Urinary bladder (tissue), 4 donors: Measurements from ENCODE around the gene LPP. TPM values are rescaled to one million over a fixed set of nuclear protein-coding genes. Genes with fewer than 3 reads are reported as not detected.

Source experiments
- DNase-seq: peaks from one replicate; pipeline ENCODE4 v3.0.0-alpha.2; 2015; ENCODE audit errors: extremely low spot score
- H3K27ac ChIP-seq: one replicate; pipeline ENCODE4 v1.5.1; 2013; ENCODE audit warnings: low read depth, mild to moderate bottlenecking, moderate library complexity
- H3K36me3 ChIP-seq: one replicate; pipeline ENCODE4 v1.6.1; 2013; ENCODE audit warnings: mild to moderate bottlenecking, moderate library complexity; ENCODE audit not compliant: insufficient read depth
- H3K4me1 ChIP-seq: one replicate; pipeline ENCODE4 v1.6.1; 2013; ENCODE audit warnings: mild to moderate bottlenecking, moderate library complexity; ENCODE audit not compliant: insufficient read depth
- H3K4me3 ChIP-seq: one replicate; pipeline ENCODE4 v1.5.1; 2013; ENCODE audit warnings: low read depth, low read length
- WGBS: extraction: QIAGEN DNeasy Blood & Tissue Kit; methylation state at CpG from one replicate; pipeline ENCODE4 v1.1.7; 2013; 5-methylcytosine and 5-hydroxymethylcytosine counted together
- polyA plus RNA-seq: library from polyadenylated mRNA; stranded (reverse); fragments of 200-250 nt; gene quantifications from one replicate; pipeline ENCODE4 v1.2.3, GENCODE V29; 2013
- total RNA-seq: library from RNA; depleted of rRNA; stranded (reverse); fragments of >200 nt; gene quantifications from one replicate; pipeline ENCODE4 v1.2.3, GENCODE V29; 2014
- donor health status: healthy with polysubstance abuse.
- donor health status: healthy.

The LPP gene
- total and polyA plus RNA-seq, 2 donors = 133 to 705 TPM

- Histone ChIP-seq H3K36me3 (no peaks in the 10 kb centered on the region), H3K27ac (no peak overlapping the region), H3K4me1 (peaks cover 5% of the 10 kb centered on the region), H3K4me3 (no peak overlapping the region)
- DNase-seq = no peak
- 67% methylated on average over 2 of the region's 2 CpGs for WGBS
Measured at GRCh38 chr3:188299708-188300107, 145.8 kb downstream of the LPP start.

- DNase-seq = no peak
- 77% methylated on average over 1 of the region's 1 CpG for WGBS
- Histone ChIP-seq H3K4me3 (no peak overlapping the region), H3K27ac (no peak overlapping the region), H3K4me1 (peaks cover 2% of the 10 kb centered on the region), H3K36me3 (no peaks in the 10 kb centered on the region)
Measured at GRCh38 chr3:188301147-188301546, 147.2 kb downstream of the LPP start.

GRCh38 chr3:188303286-188303799, 149.4 kb downstream of the LPP start:
- H3K4me1 ChIP-seq = peaks cover 2% of the 10 kb centered on the region
- WGBS = 96% methylated on average over 2 of the region's 2 CpGs
- no peak overlapping the region for H3K4me3 ChIP-seq
- H3K27ac ChIP-seq = no peak overlapping the region
- DNase-seq = no peak
- peaks cover 1% of the 10 kb centered on the region for H3K36me3 ChIP-seq

GRCh38 chr3:188303823-188304222, 149.9 kb downstream of the LPP start:
- Histone ChIP-seq H3K4me1 (peaks cover 2% of the 10 kb centered on the region), H3K27ac (no peak overlapping the region), H3K36me3 (peaks cover 1% of the 10 kb centered on the region), H3K4me3 (no peak overlapping the region)
- 86% methylated on average over 3 of the region's 3 CpGs for WGBS
- no peak for DNase-seq

- WGBS = 23% methylated on average over 1 of the region's 1 CpG
- Histone ChIP-seq H3K27ac (no peak overlapping the region), H3K4me1 (no peaks in the 10 kb centered on the region)
Measured at GRCh38 chr3:188304501-188304900, 150.5 kb downstream of the LPP start.

GRCh38 chr3:188305220-188305619, 151.3 kb downstream of the LPP start:
- DNase-seq = no peak
- WGBS = 86% methylated on average over 2 of the region's 2 CpGs
- Histone ChIP-seq H3K27ac (no peak overlapping the region), H3K4me1 (no peaks in the 10 kb centered on the region), H3K4me3 (no peak overlapping the region), H3K36me3 (peaks cover 1% of the 10 kb centered on the region)

More at GRCh38 chr3:188304501-188304900, 150.5 kb downstream of the LPP start:
- no peak for DNase-seq
- Histone ChIP-seq H3K4me3 (no peak overlapping the region), H3K36me3 (peaks cover 1% of the 10 kb centered on the region)

- no peaks in the 10 kb centered on the region for H3K4me1 ChIP-seq
- H3K36me3 ChIP-seq = peaks cover 1% of the 10 kb centered on the region
- no peak overlapping the region for H3K27ac ChIP-seq
- no peak overlapping the region for H3K4me3 ChIP-seq
- 35% methylated on average over 8 of the region's 8 CpGs for WGBS
- DNase-seq = no peak
Measured at GRCh38 chr3:188306435-188307005, 152.6 kb downstream of the LPP start.

GRCh38 chr3:188309437-188310269, 155.7 kb downstream of the LPP start:
- Histone ChIP-seq H3K4me1 (no peaks in the 10 kb centered on the region), H3K27ac (no peak overlapping the region), H3K4me3 (no peak overlapping the region), H3K36me3 (peaks cover 1% of the 10 kb centered on the region)
- 74% methylated on average over 6 of the region's 6 CpGs for WGBS
- no peak for DNase-seq

- no peaks in the 10 kb centered on the region for H3K4me1 ChIP-seq
- no peak for DNase-seq
- no peak overlapping the region for H3K27ac ChIP-seq
- WGBS = 93% methylated on average over 2 of the region's 2 CpGs
- H3K4me3 ChIP-seq = no peak overlapping the region
- peaks cover 1% of the 10 kb centered on the region for H3K36me3 ChIP-seq
Measured at GRCh38 chr3:188310270-188310710, 156.3 kb downstream of the LPP start.

- H3K27ac ChIP-seq = no peak overlapping the region
- 55% methylated on average over 2 of the region's 2 CpGs for WGBS
- H3K36me3 ChIP-seq = no peaks in the 10 kb centered on the region
- DNase-seq = no peak
- no peak overlapping the region for H3K4me3 ChIP-seq
- H3K4me1 ChIP-seq = no peaks in the 10 kb centered on the region
Measured at GRCh38 chr3:188315553-188315952, 161.6 kb downstream of the LPP start.

- 83% methylated on average over 6 of the region's 6 CpGs for WGBS
- H3K4me3 ChIP-seq = no peak overlapping the region
- H3K4me1 ChIP-seq = no peaks in the 10 kb centered on the region
- H3K27ac ChIP-seq = no peak overlapping the region
- H3K36me3 ChIP-seq = no peaks in the 10 kb centered on the region
- DNase-seq = no peak
Measured at GRCh38 chr3:188316021-188316722, 162.2 kb downstream of the LPP start.

GRCh38 chr3:188316723-188317070, 162.7 kb downstream of the LPP start:
- Histone ChIP-seq H3K4me3 (no peak overlapping the region), H3K36me3 (no peaks in the 10 kb centered on the region), H3K27ac (no peak overlapping the region), H3K4me1 (no peaks in the 10 kb centered on the region)
- WGBS = 80% methylated on average over 3 of the region's 3 CpGs
- no peak for DNase-seq

- H3K27ac ChIP-seq = no peak overlapping the region
- 10% methylated on average over 1 of the region's 1 CpG for WGBS
Measured at GRCh38 chr3:188319569-188319968, 165.6 kb downstream of the LPP start.

GRCh38 chr3:188320757-188321156, 166.8 kb downstream of the LPP start:
- H3K36me3 ChIP-seq = no peaks in the 10 kb centered on the region
- no peak for DNase-seq
- 87% methylated on average over 3 of the region's 3 CpGs for WGBS
- H3K27ac ChIP-seq = no peak overlapping the region
- H3K4me3 ChIP-seq = no peak overlapping the region
- H3K4me1 ChIP-seq = peaks cover 4% of the 10 kb centered on the region

More at GRCh38 chr3:188319569-188319968, 165.6 kb downstream of the LPP start:
- H3K4me3 ChIP-seq = no peak overlapping the region
- peaks cover 4% of the 10 kb centered on the region for H3K4me1 ChIP-seq
- no peak for DNase-seq
- no peaks in the 10 kb centered on the region for H3K36me3 ChIP-seq
